IMR-90 (cell line): ENCODE data around the gene APCDD1. TPM values are rescaled to one million over a fixed set of nuclear protein-coding genes. Genes with fewer than 3 reads are reported as not detected.

ENCODE experiments used
- ATAC-seq: fragments of 200-7000 bp; cut with Tn5 transposase; 2 replicates; pipeline ENCODE4 v1.9.1; 2020; ENCODE audit warnings: low read depth, mild to moderate bottlenecking, moderate library complexity
- BruUV-seq: library from RNA; stranded (reverse); fragments of 400-500 nt; replicated peaks from 2 replicates; lab custom pipeline; 2021; lab: Mats Ljungman, UMichigan
- CTCF ChIA-PET: fragments of 300-600 bp; formaldehyde crosslinking; extraction: SDS; loops from one replicate; lab custom pipeline; 2021; ENCODE audit warnings: antibody characterized with exemption; lab: Yijun Ruan, JAX
- POLR2A ChIA-PET: fragments of 300-600 bp; sonication (Branson Sonifier 250); formaldehyde crosslinking; loops from one replicate; lab custom pipeline; 2022; ENCODE audit warnings: antibody characterized with exemption; ENCODE audit not compliant: unreplicated experiment; lab: Charles Lee
- DNase-seq: peaks from one replicate; pipeline ENCODE4 v3.0.0; 2013
- H2AFZ ChIP-seq: replicated peaks from 2 replicates; pipeline ENCODE3; 2013; ENCODE audit warnings: low read length, mild to moderate bottlenecking; ENCODE audit not compliant: poor library complexity
- H2AK5ac ChIP-seq: 2 replicates; pipeline ENCODE4 v1.6.1; 2013; ENCODE audit warnings: low read depth, low read length, inconsistent platforms
- H2AK9ac ChIP-seq: replicated peaks from 2 replicates; pipeline ENCODE3; 2013; ENCODE audit warnings: mild to moderate bottlenecking, low read depth, low read length, moderate library complexity; ENCODE audit not compliant: poor library complexity
- H2BK120ac ChIP-seq: 2 replicates; pipeline ENCODE4 v1.6.1; 2013; ENCODE audit warnings: low read depth, low read length, inconsistent platforms
- H2BK15ac ChIP-seq: 3 replicates; pipeline ENCODE4 v1.6.1; 2013; ENCODE audit warnings: low read depth, low read length, inconsistent platforms
- H2BK20ac ChIP-seq: 2 replicates; pipeline ENCODE4 v1.6.1; 2013; ENCODE audit warnings: low read depth, mild to moderate bottlenecking, inconsistent platforms, low read length, moderate library complexity
- H2BK5ac ChIP-seq: 2 replicates; pipeline ENCODE4 v1.6.1; 2013; ENCODE audit warnings: mild to moderate bottlenecking, low read depth, low read length, inconsistent platforms; ENCODE audit not compliant: poor library complexity, severe bottlenecking
- H3K14ac ChIP-seq: replicated peaks from 2 replicates; pipeline ENCODE4 v1.6.1; 2013; ENCODE audit warnings: low read depth, low read length, inconsistent platforms
- H3K18ac ChIP-seq: 2 replicates; pipeline ENCODE4 v1.6.1; 2013; ENCODE audit warnings: low read depth, low read length, control low read depth
- H3K23ac ChIP-seq: 2 replicates; pipeline ENCODE4 v1.6.1; 2013; ENCODE audit warnings: low read depth, low read length, inconsistent platforms
- H3K27ac ChIP-seq: 2 replicates; pipeline ENCODE4 v1.5.1; 2013; ENCODE audit warnings: mild to moderate bottlenecking, control low read depth, low read length; ENCODE audit not compliant: insufficient read depth
- H3K27me3 ChIP-seq: 2 replicates; pipeline ENCODE4 v1.6.1; 2013; ENCODE audit warnings: low read length; ENCODE audit not compliant: control insufficient read depth, insufficient read depth
- H3K36me3 ChIP-seq: 2 replicates; pipeline ENCODE4 v1.6.1; 2013; ENCODE audit warnings: low read length, mixed read lengths; ENCODE audit not compliant: control insufficient read depth, insufficient read depth
- H3K4ac ChIP-seq: 2 replicates; pipeline ENCODE4 v1.6.1; 2013; ENCODE audit warnings: low read depth, low read length, inconsistent platforms
- H3K4me1 ChIP-seq: 2 replicates; pipeline ENCODE4 v1.6.1; 2013; ENCODE audit warnings: low read length, mixed read lengths; ENCODE audit not compliant: control insufficient read depth, insufficient read depth
- H3K4me2 ChIP-seq: 2 replicates; pipeline ENCODE4 v1.6.1; 2013; ENCODE audit warnings: low read depth, mild to moderate bottlenecking, control low read depth, low read length, moderate library complexity
- H3K4me3 ChIP-seq: 2 replicates; pipeline ENCODE4 v1.5.1; 2013; ENCODE audit warnings: low read depth, mild to moderate bottlenecking, control low read depth, low read length, moderate library complexity; ENCODE audit not compliant: insufficient read depth
- H3K56ac ChIP-seq: 2 replicates; pipeline ENCODE4 v1.6.1; 2013; ENCODE audit warnings: low read length, inconsistent platforms; ENCODE audit not compliant: insufficient read depth; ENCODE audit errors: extremely low read depth
- H3K79me1 ChIP-seq, 2 experiments: 2 replicates each; pipeline ENCODE4 v1.6.1; 2013; ENCODE audit warnings: low read length in 2 of 2, inconsistent platforms in 1 of 2, low read depth in 1 of 2
- H3K9ac ChIP-seq: 2 replicates; pipeline ENCODE4 v1.6.1; 2013; ENCODE audit warnings: low read depth, low read length, control low read depth
- H3K9me1 ChIP-seq: 2 replicates; pipeline ENCODE4 v1.6.1; 2013; ENCODE audit warnings: low read length, inconsistent platforms; ENCODE audit not compliant: insufficient read depth
- H3K9me3 ChIP-seq: 2 replicates; pipeline ENCODE4 v1.6.1; 2013; ENCODE audit warnings: low read length; ENCODE audit not compliant: control insufficient read depth, insufficient read depth
- H4K20me1 ChIP-seq: 2 replicates; pipeline ENCODE4 v1.6.1; 2013; ENCODE audit warnings: low read length, inconsistent platforms; ENCODE audit not compliant: insufficient read depth
- H4K5ac ChIP-seq: 2 replicates; pipeline ENCODE4 v1.6.1; 2013; ENCODE audit warnings: mild to moderate bottlenecking, low read depth, low read length, control low read depth
- H4K8ac ChIP-seq, 2 experiments: 2 replicates each; pipeline ENCODE4 v1.6.1; 2013; ENCODE audit warnings: low read depth in 2 of 2, low read length in 2 of 2, control low read depth in 1 of 2, inconsistent platforms in 1 of 2
- H4K91ac ChIP-seq: 2 replicates; pipeline ENCODE4 v1.6.1; 2013; ENCODE audit warnings: low read depth, low read length, inconsistent platforms; ENCODE audit not compliant: insufficient read depth
- BHLHE40 ChIP-seq: fragments of 150-350 bp; IDR thresholded peaks from 2 replicates; pipeline ENCODE4 v1.6.1; 2016; ENCODE audit warnings: mild to moderate bottlenecking, low read depth, low read length
- CEBPB ChIP-seq: IDR thresholded peaks from 2 replicates; pipeline ENCODE4 v1.6.1; 2012; ENCODE audit warnings: low read depth, low read length, improper control_type of control experiment
- CHD1 ChIP-seq: IDR thresholded peaks from 2 replicates; pipeline ENCODE4 v1.6.1; 2012; ENCODE audit warnings: low read depth, low read length, improper control_type of control experiment
- ELK1 ChIP-seq: fragments of 150-350 bp; IDR thresholded peaks from 2 replicates; pipeline ENCODE4 v1.6.1; 2016; ENCODE audit warnings: low read depth, mild to moderate bottlenecking, low read length, moderate library complexity, borderline replicate concordance
- MAFK ChIP-seq: IDR thresholded peaks from 2 replicates; pipeline ENCODE4 v1.6.1; 2012; ENCODE audit warnings: low read depth, low read length, improper control_type of control experiment
- MAZ ChIP-seq: IDR thresholded peaks from 2 replicates; pipeline ENCODE4 v1.6.1; 2012; ENCODE audit warnings: low read depth, mild to moderate bottlenecking, low read length, improper control_type of control experiment, moderate library complexity, borderline replicate concordance
- MXI1 ChIP-seq: IDR thresholded peaks from 2 replicates; pipeline ENCODE4 v1.6.1; 2012; ENCODE audit warnings: low read depth, mild to moderate bottlenecking, low read length, moderate library complexity, borderline replicate concordance
- NFE2L2 ChIP-seq: fragments of 150-350 bp; IDR thresholded peaks from 2 replicates; pipeline ENCODE4 v1.6.1; 2016; ENCODE audit warnings: low read depth, mild to moderate bottlenecking, low read length
- POLR2A ChIP-seq: IDR thresholded peaks from 2 replicates; pipeline ENCODE4 v1.6.1; 2012; ENCODE audit warnings: mild to moderate bottlenecking, low read depth, low read length
- RAD21 ChIP-seq: IDR thresholded peaks from 2 replicates; pipeline ENCODE4 v1.6.1; 2012; ENCODE audit warnings: low read length, improper control_type of control experiment
- RCOR1 ChIP-seq: IDR thresholded peaks from 2 replicates; pipeline ENCODE4 v1.6.1; 2012; ENCODE audit warnings: mild to moderate bottlenecking, low read length, improper control_type of control experiment; ENCODE audit not compliant: insufficient replicate concordance
- RFX5 ChIP-seq: IDR thresholded peaks from 2 replicates; pipeline ENCODE4 v1.8.0; 2012; ENCODE audit warnings: low read depth, mild to moderate bottlenecking, low read length, moderate library complexity
- SMC3 ChIP-seq: fragments of 150-350 bp; IDR thresholded peaks from 2 replicates; pipeline ENCODE4 v1.6.1; 2016; ENCODE audit warnings: low read depth, mild to moderate bottlenecking, antibody characterized with exemption, low read length, moderate library complexity
- USF2 ChIP-seq: fragments of 150-350 bp; IDR thresholded peaks from 2 replicates; pipeline ENCODE4 v1.6.1; 2017; ENCODE audit warnings: mild to moderate bottlenecking, antibody characterized with exemption, low read length, low read depth
- WGBS, 2 experiments: methylation state at CpG; one replicate each; pipeline versions ENCODE4 v1.1.5 to v1.1.7; 2013; ENCODE audit warnings: missing lambda C conversion rate in 2 of 2; ENCODE audit not compliant: insufficient read length in 1 of 2; ENCODE audit errors: extremely low coverage in 2 of 2; 5-methylcytosine and 5-hydroxymethylcytosine counted together
- dilution Hi-C: fragments of 300-500 bp; cut with HindIII; formaldehyde crosslinking; loops from one replicate; pipeline ENCODE4 v1.14.3; 2018; ENCODE audit warnings: low sequenced_read_pairs; ENCODE audit not compliant: unreplicated experiment
- in situ Hi-C: fragments of 300-500 bp; cut with MboI; formaldehyde crosslinking; loops from 3 replicates; pipeline ENCODE4 v1.14.3; 2019; ENCODE audit warnings: low sequenced_read_pairs, inconsistent platforms, mixed read lengths
- intact Hi-C: fragments of 100-400 bp; cut with micrococcal nuclease; formaldehyde crosslinking; loops from 2 replicates; pipeline ENCODE4 v1.10.0; 2022
- polyA plus RNA-seq, 3 experiments: library from polyadenylated mRNA; depleted of rRNA; stranded (reverse); fragments of >200 nt; gene quantifications; 2 replicates each; pipeline ENCODE4 v1.2.3, GENCODE V29; 2012; ENCODE audit warnings: low replicate concordance in 1 of 3
- total RNA-seq: library from RNA; depleted of rRNA; stranded (reverse); fragments of >200 nt; gene quantifications from 2 replicates; pipeline ENCODE4 v1.2.3, GENCODE V29; 2012
- TF ChIP-seq, protein P1 (sequence below): conservative IDR thresholded peaks from 2 replicates; pipeline ENCODE4 v1.5.1; 2012; ENCODE audit warnings: mild to moderate bottlenecking, low read depth, low read length, improper control_type of control experiment

The APCDD1 gene
- total and polyA plus RNA-seq, 2 of the 4 experiments (the other 2 are of a cell fraction) = 1.1 to 2.2 TPM

DNA sequence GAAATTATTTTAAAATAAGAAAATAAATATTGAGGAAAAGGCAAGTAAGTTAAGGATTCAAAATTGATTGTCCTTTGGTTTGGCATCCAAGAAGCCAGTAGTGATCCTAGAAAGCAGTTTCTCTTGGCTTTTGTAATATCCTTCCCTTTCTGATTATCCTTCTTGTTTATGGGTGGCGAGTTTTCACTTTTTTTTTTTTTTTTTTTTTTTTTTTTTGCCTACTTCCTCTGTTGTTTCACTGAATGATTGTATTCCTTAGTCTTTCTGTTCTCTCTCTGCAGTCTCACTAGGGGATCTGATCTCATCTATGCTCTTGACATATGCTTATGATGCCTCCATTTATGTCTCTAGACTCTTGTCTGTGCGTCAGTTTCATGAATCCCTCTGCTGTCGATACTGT lies 75.6 kb downstream of the APCDD1 start:
- in situ Hi-C loops = no loop called here
- no peak overlapping the region for H3K4me2 ChIP-seq
- intact Hi-C loops = no loop called here
- H2BK20ac ChIP-seq = no peak overlapping the region
- H4K20me1 ChIP-seq = peaks cover 33% of the 10 kb centered on the region
- no peak overlapping the region for H3K9ac ChIP-seq
- no peak overlapping the region for H2BK120ac ChIP-seq
- no peak overlapping the region for H2AK9ac ChIP-seq
- H4K91ac ChIP-seq = no peak overlapping the region
- BruUV-seq = no TSS peak
- ChIA-PET CTCF (no interaction called here), POLR2A (no interaction called here)
- H3K36me3 ChIP-seq = peaks cover 2% of the 10 kb centered on the region; the same call in 1 of the 2 replicates
- H3K9me3 ChIP-seq = no peaks in the 10 kb centered on the region
- no peak overlapping the region for H2BK5ac ChIP-seq
- H3K27ac ChIP-seq = no peak overlapping the region
- peaks cover 10 to 49% of the 10 kb centered on the region in 2 experiments; a peak in 3 of 4 replicates for H3K79me1 ChIP-seq
- TF ChIP-seq RFX5 (no peak), SMC3 (no peak), ELK1 (no peak), MAZ (no peak), NFE2L2 (no peak), CEBPB (no peak), RCOR1 (no peak), MAFK (no peak), MXI1 (no peak), BHLHE40 (no peak), RAD21 (no peak), USF2 (no peak), POLR2A (no peak), CHD1 (no peak)
- TF ChIP-seq, protein P1, sequence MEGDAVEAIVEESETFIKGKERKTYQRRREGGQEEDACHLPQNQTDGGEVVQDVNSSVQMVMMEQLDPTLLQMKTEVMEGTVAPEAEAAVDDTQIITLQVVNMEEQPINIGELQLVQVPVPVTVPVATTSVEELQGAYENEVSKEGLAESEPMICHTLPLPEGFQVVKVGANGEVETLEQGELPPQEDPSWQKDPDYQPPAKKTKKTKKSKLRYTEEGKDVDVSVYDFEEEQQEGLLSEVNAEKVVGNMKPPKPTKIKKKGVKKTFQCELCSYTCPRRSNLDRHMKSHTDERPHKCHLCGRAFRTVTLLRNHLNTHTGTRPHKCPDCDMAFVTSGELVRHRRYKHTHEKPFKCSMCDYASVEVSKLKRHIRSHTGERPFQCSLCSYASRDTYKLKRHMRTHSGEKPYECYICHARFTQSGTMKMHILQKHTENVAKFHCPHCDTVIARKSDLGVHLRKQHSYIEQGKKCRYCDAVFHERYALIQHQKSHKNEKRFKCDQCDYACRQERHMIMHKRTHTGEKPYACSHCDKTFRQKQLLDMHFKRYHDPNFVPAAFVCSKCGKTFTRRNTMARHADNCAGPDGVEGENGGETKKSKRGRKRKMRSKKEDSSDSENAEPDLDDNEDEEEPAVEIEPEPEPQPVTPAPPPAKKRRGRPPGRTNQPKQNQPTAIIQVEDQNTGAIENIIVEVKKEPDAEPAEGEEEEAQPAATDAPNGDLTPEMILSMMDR = no peak
- H3K4me1 ChIP-seq = peaks cover 8% of the 10 kb centered on the region
- H3K23ac ChIP-seq = no peak overlapping the region
- peaks cover 12% of the 10 kb centered on the region for H3K9me1 ChIP-seq
- WGBS, 2 experiments = 100% methylated on average over 1 of the region's 3 CpGs; no CpG with 5 or more reads in 1 of the 2 experiments
- no peak overlapping the region for H3K4ac ChIP-seq
- no peak overlapping the region for H3K56ac ChIP-seq
- DNase-seq (no peak), ATAC-seq (no peak)
- no peak overlapping the region for H4K8ac ChIP-seq
- no peak overlapping the region for H3K4me3 ChIP-seq
- no peak overlapping the region for H3K18ac ChIP-seq
- no peak overlapping the region for H2AFZ ChIP-seq
- dilution Hi-C loops = no loop called here
- H3K27me3 ChIP-seq = no peaks in the 10 kb centered on the region
- peak overlapping the region; percentile 58; the same call in 1 of the 2 replicates for H3K14ac ChIP-seq
- H2AK5ac ChIP-seq = no peak overlapping the region
- no peak overlapping the region for H2BK15ac ChIP-seq
- no peak overlapping the region for H4K5ac ChIP-seq
